HepG2 (cell line): ENCODE data around the gene TSPAN15.

Source experiments
- ARID2 ChIP-seq: sonication (generic); formaldehyde crosslinking; IDR thresholded peaks from 2 replicates; pipeline ENCODE4 v1.8.1; 2022; ENCODE audit warnings: mild to moderate bottlenecking, missing genetic modification reagents, borderline replicate concordance
- ATF3 ChIP-seq: sonication (generic); formaldehyde crosslinking; IDR thresholded peaks from 2 replicates; pipeline ENCODE4 v1.4.0; 2020; ENCODE audit warnings: missing genetic modification reagents
- EZH2 ChIP-seq: conservative IDR thresholded peaks from 2 replicates; pipeline ENCODE4 v1.6.1; 2012; ENCODE audit warnings: mild to moderate bottlenecking, low read depth, low read length, moderate library complexity
- MXI1 ChIP-seq: IDR thresholded peaks from 3 replicates; pipeline ENCODE4 v1.6.1; 2012; ENCODE audit warnings: low read depth, low read length, inconsistent platforms, borderline replicate concordance
- NFYB ChIP-seq: sonication (generic); formaldehyde crosslinking; IDR thresholded peaks from 2 replicates; pipeline ENCODE4 v1.4.0; 2020; ENCODE audit warnings: missing genetic modification reagents
- POLR2A ChIP-seq, 2 experiments: IDR thresholded peaks; 2 replicates each; pipeline ENCODE4 v1.6.1; 2011; ENCODE audit warnings: low read depth in 2 of 2, low read length in 2 of 2, mild to moderate bottlenecking in 1 of 2, moderate library complexity in 1 of 2; ENCODE audit not compliant: insufficient read depth in 1 of 2
- ZNF354B ChIP-seq: sonication (generic); formaldehyde crosslinking; IDR thresholded peaks from 2 replicates; pipeline ENCODE4 v1.8.0; 2022; ENCODE audit warnings: mild to moderate bottlenecking, missing genetic modification reagents
- TF ChIP-seq, protein P1 (sequence below): sonication (generic); formaldehyde crosslinking; IDR thresholded peaks from 2 replicates; pipeline ENCODE4 v1.5.0; 2020; ENCODE audit warnings: mild to moderate bottlenecking, missing genetic modification reagents, moderate library complexity

- TF ChIP-seq MXI1: no peak
- no peak for TF ChIP-seq EZH2
- TF ChIP-seq, protein P1, sequence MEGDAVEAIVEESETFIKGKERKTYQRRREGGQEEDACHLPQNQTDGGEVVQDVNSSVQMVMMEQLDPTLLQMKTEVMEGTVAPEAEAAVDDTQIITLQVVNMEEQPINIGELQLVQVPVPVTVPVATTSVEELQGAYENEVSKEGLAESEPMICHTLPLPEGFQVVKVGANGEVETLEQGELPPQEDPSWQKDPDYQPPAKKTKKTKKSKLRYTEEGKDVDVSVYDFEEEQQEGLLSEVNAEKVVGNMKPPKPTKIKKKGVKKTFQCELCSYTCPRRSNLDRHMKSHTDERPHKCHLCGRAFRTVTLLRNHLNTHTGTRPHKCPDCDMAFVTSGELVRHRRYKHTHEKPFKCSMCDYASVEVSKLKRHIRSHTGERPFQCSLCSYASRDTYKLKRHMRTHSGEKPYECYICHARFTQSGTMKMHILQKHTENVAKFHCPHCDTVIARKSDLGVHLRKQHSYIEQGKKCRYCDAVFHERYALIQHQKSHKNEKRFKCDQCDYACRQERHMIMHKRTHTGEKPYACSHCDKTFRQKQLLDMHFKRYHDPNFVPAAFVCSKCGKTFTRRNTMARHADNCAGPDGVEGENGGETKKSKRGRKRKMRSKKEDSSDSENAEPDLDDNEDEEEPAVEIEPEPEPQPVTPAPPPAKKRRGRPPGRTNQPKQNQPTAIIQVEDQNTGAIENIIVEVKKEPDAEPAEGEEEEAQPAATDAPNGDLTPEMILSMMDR (CRISPR knock-in tag): no peak
- TF ChIP-seq POLR2A (IDR thresholded peaks at IDR 0.05; ENCODE audit: insufficient read depth in 1 of 2, low read depth in 2 of 2, low read length in 2 of 2): no peak
- no peak for TF ChIP-seq ATF3
- no peak for TF ChIP-seq NFYB (CRISPR knock-in tag)
- TF ChIP-seq ARID2 (CRISPR knock-in tag): no peak
- no peak for TF ChIP-seq ZNF354B (CRISPR knock-in tag)
These were observed 16.3 kb upstream of the TSPAN15 start for GRCh38 chr10:69434926-69435325.
